HepG2 (cell line): ENCODE measurements around the gene MAP3K5. TPM values are rescaled to one million over a fixed set of nuclear protein-coding genes. Genes with fewer than 3 reads are reported as not detected.

Source experiments
- ATAC-seq: fragments of 200-7000 bp; cut with Tn5 transposase; 3 replicates; pipeline ENCODE4 v1.9.1; 2020; ENCODE audit warnings: mild to moderate bottlenecking, moderate library complexity
- BruUV-seq: library from RNA; stranded (reverse); fragments of 400-500 nt; replicated peaks from 2 replicates; lab custom pipeline; 2021; lab: Mats Ljungman, UMichigan
- CTCF ChIA-PET: fragments of 300-600 bp; formaldehyde crosslinking; extraction: SDS; loops from one replicate; lab custom pipeline; 2021; ENCODE audit warnings: low total read pairs, inconsistent platforms, low intra/inter-chr PET ratio; lab: Yijun Ruan, JAX
- POLR2A ChIA-PET: fragments of 350-600 bp; sonication (Branson Sonifier 250); formaldehyde crosslinking; loops from one replicate; lab custom pipeline; 2020; ENCODE audit warnings: antibody characterized with exemption, inconsistent platforms; lab: Yijun Ruan, JAX
- DNase-seq: peaks from one replicate; pipeline ENCODE4 v3.0.0-alpha.2; 2015; ENCODE audit warnings: low spot score
- FAIRE-seq: peaks from 3 replicates; lab custom pipeline; 2011; peaks lifted over from hg19 to GRCh38; lab: Jason Lieb, UNC
- H2AFZ ChIP-seq: one replicate; pipeline ENCODE4 v1.6.1; 2011; ENCODE audit warnings: low read length, inconsistent platforms
- H3K27ac ChIP-seq: fragments of 300-600 bp; 3 replicates; pipeline ENCODE4 v1.8.0; 2011; ENCODE audit warnings: mixed run types, mild to moderate bottlenecking, mixed read lengths, low read length, inconsistent platforms; ENCODE audit not compliant: insufficient read depth; ENCODE audit errors: extremely low read length
- H3K27me3 ChIP-seq, 2 experiments: fragments of 200-600 bp in 1 of 2; 2 replicates in 1 of 2; 3 replicates in 1 of 2; pipeline versions ENCODE4 v1.6.0 to v1.8.0; 2011; ENCODE audit warnings: low read length in 2 of 2, mild to moderate bottlenecking in 2 of 2, moderate library complexity in 2 of 2, inconsistent platforms in 1 of 2; ENCODE audit not compliant: insufficient read depth in 2 of 2, control insufficient read depth in 1 of 2
- H3K36me3 ChIP-seq, 2 experiments: fragments of 200-600 bp in 1 of 2; replicated peaks in 1 of 2; 2 replicates in 1 of 2; 3 replicates in 1 of 2; pipeline versions ENCODE4 v1.5.1 to v1.8.0; 2011; ENCODE audit warnings: low read length in 2 of 2, inconsistent platforms in 1 of 2; ENCODE audit not compliant: insufficient read depth in 2 of 2, control insufficient read depth in 1 of 2
- H3K4me1 ChIP-seq: 2 replicates; pipeline ENCODE4 v1.5.1; 2012; ENCODE audit warnings: low read length, inconsistent platforms; ENCODE audit not compliant: insufficient read depth
- H3K4me2 ChIP-seq: 2 replicates; pipeline ENCODE4 v1.6.0; 2011; ENCODE audit warnings: low read depth, low read length, inconsistent platforms
- H3K4me3 ChIP-seq, 3 experiments: fragments of 200-600 bp in 1 of 3; sonication (generic), shearing (Covaris generic) in 1 of 3; replicated peaks in 1 of 3; 2 replicates each; pipeline ENCODE4 v1.5.1; 2011 to 2016; ENCODE audit warnings: low read length in 3 of 3, inconsistent platforms in 2 of 3, low read depth in 2 of 3, mild to moderate bottlenecking in 2 of 3, control low read depth in 1 of 3, mixed read lengths in 1 of 3; ENCODE audit not compliant: insufficient read depth in 1 of 3
- H3K79me2 ChIP-seq: one replicate; pipeline ENCODE4 v1.6.1; 2011; ENCODE audit warnings: low read length, inconsistent platforms; ENCODE audit not compliant: insufficient read depth
- H3K9ac ChIP-seq: 2 replicates; pipeline ENCODE4 v1.6.0; 2011; ENCODE audit warnings: mild to moderate bottlenecking, low read depth, low read length, inconsistent platforms; ENCODE audit not compliant: insufficient read depth
- H3K9me3 ChIP-seq: 2 replicates; pipeline ENCODE4 v1.5.1; 2012; ENCODE audit warnings: mild to moderate bottlenecking, low read length
- H4K20me1 ChIP-seq: 2 replicates; pipeline ENCODE4 v1.6.0; 2011; ENCODE audit warnings: inconsistent platforms, mild to moderate bottlenecking, low read length, moderate library complexity; ENCODE audit not compliant: insufficient read depth
- E2F2 ChIP-seq: sonication (generic); formaldehyde crosslinking; IDR thresholded peaks from 2 replicates; pipeline ENCODE4 v1.4.0; 2020; ENCODE audit warnings: missing genetic modification reagents, borderline replicate concordance
- HNRNPK ChIP-seq: fragments of 200-400 bp; formaldehyde crosslinking; IDR thresholded peaks from 2 replicates; pipeline ENCODE4 v1.6.1; 2018; ENCODE audit warnings: low read length, low read depth, moderate library complexity, mild to moderate bottlenecking; ENCODE audit not compliant: poor library complexity, severe bottlenecking
- KMT2A ChIP-seq: sonication (generic); formaldehyde crosslinking; IDR thresholded peaks from 2 replicates; pipeline ENCODE4 v1.4.0; 2020; ENCODE audit warnings: missing genetic modification reagents
- NFIC ChIP-seq: IDR thresholded peaks from 2 replicates; pipeline ENCODE4 v1.6.1; 2012; ENCODE audit warnings: mild to moderate bottlenecking, low read length, inconsistent platforms
- SIN3B ChIP-seq: fragments of 150-350 bp; IDR thresholded peaks from 2 replicates; pipeline ENCODE4 v1.6.1; 2014; ENCODE audit warnings: low read length
- ZNF180 ChIP-seq: sonication (generic); formaldehyde crosslinking; IDR thresholded peaks from 2 replicates; pipeline ENCODE4 v1.4.0; 2020; ENCODE audit warnings: low read depth, missing genetic modification reagents, borderline replicate concordance
- ZNF256 ChIP-seq: sonication (generic); formaldehyde crosslinking; conservative IDR thresholded peaks from 2 replicates; pipeline ENCODE4 v1.4.0; 2020; ENCODE audit warnings: missing genetic modification reagents
- ZNF282 ChIP-seq: fragments of 450-650 bp; IDR thresholded peaks from 2 replicates; pipeline ENCODE4 v1.6.1; 2018; ENCODE audit not compliant: partially characterized antibody
- ZNF558 ChIP-seq: sonication (generic); formaldehyde crosslinking; IDR thresholded peaks from 2 replicates; pipeline ENCODE4 v1.9.0; 2022; ENCODE audit warnings: mild to moderate bottlenecking, missing genetic modification reagents, borderline replicate concordance
- ZNF576 ChIP-seq: sonication (generic); formaldehyde crosslinking; IDR thresholded peaks from 2 replicates; pipeline ENCODE4 v1.4.0; 2020; ENCODE audit warnings: mild to moderate bottlenecking, missing genetic modification reagents
- WGBS: methylation state at CpG from one replicate; pipeline ENCODE4 v1.1.6; 2017; ENCODE audit warnings: low lambda C conversion rate; 5-methylcytosine and 5-hydroxymethylcytosine counted together
- in situ Hi-C: cut with HindIII; loops from 2 replicates; pipeline ENCODE4 v1.10.0; 2017; ENCODE audit warnings: low pct_unique_long_range_greater_than_20kb; ENCODE audit not compliant: extremely low pct_ligation_motif_present
- intact Hi-C: fragments of 100-400 bp; cut with micrococcal nuclease; formaldehyde crosslinking; loops from one replicate; pipeline ENCODE4 v1.10.0; 2022; ENCODE audit not compliant: unreplicated experiment
- polyA plus RNA-seq, 8 experiments: library from polyadenylated mRNA; depleted of rRNA in 3 of 8; stranded (reverse) in 7 of 8; unstranded in 1 of 8; fragments of >200 nt; fragmentation: Illumina TruSeq in 4 of 8; extraction: Trizol in 4 of 8; gene quantifications; 2 replicates each; pipeline versions ENCODE4 v1.2.1 to v1.2.3, GENCODE V29; 2011 to 2016; ENCODE audit warnings: low read depth in 4 of 8, missing spikeins in 1 of 8, mixed read lengths in 1 of 8; ENCODE audit not compliant: insufficient read depth in 1 of 8
- total RNA-seq, 5 experiments: library from RNA; depleted of rRNA; stranded (reverse); fragments of >200 nt; fragmentation: Illumina TruSeq; extraction: Trizol; gene quantifications; 2 replicates each; pipeline ENCODE4 v1.2.3, GENCODE V29; 2016; ENCODE audit warnings: low read depth in 1 of 5
- TF ChIP-seq, protein P1 (sequence below): sonication (generic); formaldehyde crosslinking; IDR thresholded peaks from 2 replicates; pipeline ENCODE4 v1.5.0; 2020; ENCODE audit warnings: mild to moderate bottlenecking, missing genetic modification reagents
- TF ChIP-seq, protein P2 (sequence below): sonication (generic); formaldehyde crosslinking; IDR thresholded peaks from 2 replicates; pipeline ENCODE4 v1.8.1; 2023; ENCODE audit warnings: mild to moderate bottlenecking, missing genetic modification reagents, borderline replicate concordance
- TF ChIP-seq, protein P3 (sequence below): sonication (generic); formaldehyde crosslinking; IDR thresholded peaks from one replicate; pipeline ENCODE4 v1.5.1; 2020; ENCODE audit warnings: mild to moderate bottlenecking, missing genetic modification reagents; ENCODE audit errors: not compliant biosample characterization

MAP3K5 gene
- total and polyA plus RNA-seq, 2 of the 13 experiments (the other 11 are each of a cell fraction or from before 2014, with no cell fraction given): not detected

DNA sequence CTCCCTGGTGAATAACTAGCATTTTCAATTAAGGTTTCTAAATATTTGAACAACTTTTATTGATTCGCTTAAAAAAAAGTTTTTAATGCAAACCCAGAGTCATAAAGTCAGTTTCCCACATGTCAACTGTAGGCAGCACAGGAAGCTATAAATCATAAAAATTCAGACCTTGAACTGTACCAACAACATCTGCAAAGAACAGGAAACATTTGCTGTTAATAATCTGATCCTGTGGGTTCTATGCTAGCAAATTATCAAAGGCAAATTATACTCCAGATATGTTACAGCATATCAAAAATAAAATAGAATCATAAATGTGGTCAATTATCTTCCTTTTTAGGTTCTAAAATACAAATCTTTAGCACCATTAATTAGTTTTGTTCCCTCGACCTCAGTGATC, 225.4 kb downstream of the MAP3K5 start:
- no peaks in the 10 kb centered on the region for H3K4me1 ChIP-seq
- intact Hi-C loops (no loop called here), in situ Hi-C loops (no loop called here)
- no peak for DNase-seq
- H3K4me2 ChIP-seq: no peak overlapping the region
- peaks cover 0 to 6% of the 10 kb centered on the region in 2 experiments; a peak in 2 of 5 replicates for H3K27me3 ChIP-seq
- no peak for ATAC-seq
- no peak overlapping the region for H3K9ac ChIP-seq
- no peak overlapping the region for H3K4me3 ChIP-seq
- H3K27ac ChIP-seq: no peak overlapping the region
- no TSS peak for BruUV-seq
- ChIA-PET POLR2A (no interaction called here), CTCF (no interaction called here)
- H3K79me2 ChIP-seq: no peaks in the 10 kb centered on the region
- no peak for FAIRE-seq
- no peaks in the 10 kb centered on the region for H3K36me3 ChIP-seq
- H4K20me1 ChIP-seq: no peaks in the 10 kb centered on the region
- WGBS: 0% methylated on average over 2 of the region's 2 CpGs
- no peak overlapping the region for H2AFZ ChIP-seq
- peaks cover 16% of the 10 kb centered on the region; the same call in 1 of the 2 replicates for H3K9me3 ChIP-seq
- TF ChIP-seq E2F2 (CRISPR knock-in tag) (no peak), ZNF256 (CRISPR knock-in tag) (no peak), ZNF558 (CRISPR knock-in tag) (no peak), ZNF576 (CRISPR knock-in tag) (no peak), ZNF282 (no peak), KMT2A (CRISPR knock-in tag) (no peak), SIN3B (no peak), ZNF180 (CRISPR knock-in tag) (no peak), HNRNPK (no peak), NFIC (no peak)
- TF ChIP-seq, protein P1, sequence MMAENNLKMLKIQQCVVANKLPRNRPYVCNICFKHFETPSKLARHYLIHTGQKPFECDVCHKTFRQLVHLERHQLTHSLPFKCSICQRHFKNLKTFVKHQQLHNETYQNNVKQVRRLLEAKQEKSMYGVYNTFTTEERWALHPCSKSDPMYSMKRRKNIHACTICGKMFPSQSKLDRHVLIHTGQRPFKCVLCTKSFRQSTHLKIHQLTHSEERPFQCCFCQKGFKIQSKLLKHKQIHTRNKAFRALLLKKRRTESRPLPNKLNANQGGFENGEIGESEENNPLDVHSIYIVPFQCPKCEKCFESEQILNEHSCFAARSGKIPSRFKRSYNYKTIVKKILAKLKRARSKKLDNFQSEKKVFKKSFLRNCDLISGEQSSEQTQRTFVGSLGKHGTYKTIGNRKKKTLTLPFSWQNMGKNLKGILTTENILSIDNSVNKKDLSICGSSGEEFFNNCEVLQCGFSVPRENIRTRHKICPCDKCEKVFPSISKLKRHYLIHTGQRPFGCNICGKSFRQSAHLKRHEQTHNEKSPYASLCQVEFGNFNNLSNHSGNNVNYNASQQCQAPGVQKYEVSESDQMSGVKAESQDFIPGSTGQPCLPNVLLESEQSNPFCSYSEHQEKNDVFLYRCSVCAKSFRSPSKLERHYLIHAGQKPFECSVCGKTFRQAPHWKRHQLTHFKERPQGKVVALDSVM (CRISPR knock-in tag): no peak
- TF ChIP-seq, protein P2, sequence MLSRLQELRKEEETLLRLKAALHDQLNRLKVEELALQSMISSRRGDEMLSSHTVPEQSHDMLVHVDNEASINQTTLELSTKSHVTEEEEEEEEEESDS (CRISPR knock-in tag): no peak
- TF ChIP-seq, protein P3, sequence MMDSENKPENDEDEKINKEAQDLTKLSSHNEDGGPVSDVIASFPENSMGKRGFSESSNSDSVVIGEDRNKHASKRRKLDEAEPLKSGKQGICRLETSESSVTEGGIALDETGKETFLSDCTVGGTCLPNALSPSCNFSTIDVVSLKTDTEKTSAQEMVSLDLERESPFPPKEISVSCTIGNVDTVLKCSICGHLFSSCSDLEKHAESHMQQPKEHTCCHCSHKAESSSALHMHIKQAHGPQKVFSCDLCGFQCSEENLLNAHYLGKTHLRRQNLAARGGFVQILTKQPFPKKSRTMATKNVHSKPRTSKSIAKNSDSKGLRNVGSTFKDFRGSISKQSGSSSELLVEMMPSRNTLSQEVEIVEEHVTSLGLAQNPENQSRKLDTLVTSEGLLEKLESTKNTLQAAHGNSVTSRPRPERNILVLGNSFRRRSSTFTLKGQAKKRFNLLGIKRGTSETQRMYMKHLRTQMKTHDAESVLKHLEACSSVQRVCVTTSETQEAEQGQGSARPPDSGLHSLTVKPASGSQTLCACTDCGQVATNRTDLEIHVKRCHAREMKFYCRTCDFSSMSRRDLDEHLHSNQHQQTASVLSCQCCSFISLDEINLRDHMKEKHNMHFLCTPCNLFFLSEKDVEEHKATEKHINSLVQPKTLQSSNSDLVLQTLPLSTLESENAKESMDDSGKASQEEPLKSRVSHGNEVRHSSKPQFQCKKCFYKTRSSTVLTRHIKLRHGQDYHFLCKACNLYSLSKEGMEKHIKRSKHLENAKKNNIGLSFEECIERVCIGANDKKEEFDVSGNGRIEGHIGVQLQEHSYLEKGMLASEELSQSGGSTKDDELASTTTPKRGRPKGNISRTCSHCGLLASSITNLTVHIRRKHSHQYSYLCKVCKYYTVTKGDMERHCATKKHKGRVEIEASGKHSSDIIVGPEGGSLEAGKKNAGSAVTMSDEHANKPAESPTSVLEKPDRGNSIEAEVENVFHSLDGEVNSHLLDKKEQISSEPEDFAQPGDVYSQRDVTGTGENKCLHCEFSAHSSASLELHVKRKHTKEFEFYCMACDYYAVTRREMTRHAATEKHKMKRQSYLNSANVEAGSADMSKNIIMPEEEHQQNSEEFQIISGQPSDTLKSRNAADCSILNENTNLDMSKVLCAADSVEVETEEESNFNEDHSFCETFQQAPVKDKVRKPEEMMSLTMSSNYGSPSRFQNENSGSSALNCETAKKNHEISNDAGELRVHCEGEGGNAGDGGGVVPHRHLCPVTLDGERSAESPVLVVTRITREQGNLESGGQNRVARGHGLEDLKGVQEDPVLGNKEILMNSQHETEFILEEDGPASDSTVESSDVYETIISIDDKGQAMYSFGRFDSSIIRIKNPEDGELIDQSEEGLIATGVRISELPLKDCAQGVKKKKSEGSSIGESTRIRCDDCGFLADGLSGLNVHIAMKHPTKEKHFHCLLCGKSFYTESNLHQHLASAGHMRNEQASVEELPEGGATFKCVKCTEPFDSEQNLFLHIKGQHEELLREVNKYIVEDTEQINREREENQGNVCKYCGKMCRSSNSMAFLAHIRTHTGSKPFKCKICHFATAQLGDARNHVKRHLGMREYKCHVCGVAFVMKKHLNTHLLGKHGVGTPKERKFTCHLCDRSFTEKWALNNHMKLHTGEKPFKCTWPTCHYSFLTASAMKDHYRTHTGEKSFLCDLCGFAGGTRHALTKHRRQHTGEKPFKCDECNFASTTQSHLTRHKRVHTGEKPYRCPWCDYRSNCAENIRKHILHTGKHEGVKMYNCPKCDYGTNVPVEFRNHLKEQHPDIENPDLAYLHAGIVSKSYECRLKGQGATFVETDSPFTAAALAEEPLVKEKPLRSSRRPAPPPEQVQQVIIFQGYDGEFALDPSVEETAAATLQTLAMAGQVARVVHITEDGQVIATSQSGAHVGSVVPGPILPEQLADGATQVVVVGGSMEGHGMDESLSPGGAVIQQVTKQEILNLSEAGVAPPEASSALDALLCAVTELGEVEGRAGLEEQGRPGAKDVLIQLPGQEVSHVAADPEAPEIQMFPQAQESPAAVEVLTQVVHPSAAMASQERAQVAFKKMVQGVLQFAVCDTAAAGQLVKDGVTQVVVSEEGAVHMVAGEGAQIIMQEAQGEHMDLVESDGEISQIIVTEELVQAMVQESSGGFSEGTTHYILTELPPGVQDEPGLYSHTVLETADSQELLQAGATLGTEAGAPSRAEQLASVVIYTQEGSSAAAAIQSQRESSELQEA (CRISPR knock-in tag): no peak
